MCF 10A (cell line): Measurements from ENCODE around the gene LGR5. TPM values are rescaled to one million over a fixed set of nuclear protein-coding genes. Genes with fewer than 3 reads are reported as not detected.

Source experiments
- BruUV-seq: library from RNA; stranded (reverse); fragments of 400-500 nt; replicated peaks from 2 replicates; lab custom pipeline; 2021; lab: Mats Ljungman, UMichigan
- CTCF ChIA-PET: fragments of 300-600 bp; sonication (Branson Sonifier 250); formaldehyde crosslinking; extraction: SDS; loops from one replicate; lab custom pipeline; 2021; ENCODE audit warnings: antibody characterized with exemption, inconsistent platforms; lab: Yijun Ruan, JAX
- POLR2A ChIA-PET: fragments of 300-600, 350-650 bp; sonication (Branson Sonifier 250); formaldehyde crosslinking; extraction: SDS; loops from one replicate; lab custom pipeline; 2020; ENCODE audit warnings: antibody characterized with exemption, inconsistent platforms; lab: Yijun Ruan, JAX
- DNase-seq: peaks from one replicate; pipeline ENCODE4 v3.0.0-alpha.2; 2018; ENCODE audit not compliant: unreplicated experiment
- H3K27ac Mint-ChIP-seq: one replicate; pipeline ENCODE4 v1.8.0; 2022; ENCODE audit warnings: mild to moderate bottlenecking, low read depth, mixed read lengths; ENCODE audit not compliant: unreplicated experiment
- H3K27me3 Mint-ChIP-seq: one replicate; pipeline ENCODE4 v1.8.0; 2022; ENCODE audit warnings: mixed read lengths; ENCODE audit not compliant: insufficient read depth, unreplicated experiment
- H3K36me3 Mint-ChIP-seq: one replicate; pipeline ENCODE4 v1.8.0; 2022; ENCODE audit warnings: mild to moderate bottlenecking, moderate library complexity, mixed read lengths; ENCODE audit not compliant: insufficient read depth, unreplicated experiment
- H3K4me1 Mint-ChIP-seq: one replicate; pipeline ENCODE4 v1.8.0; 2022; ENCODE audit warnings: mixed read lengths; ENCODE audit not compliant: insufficient read depth, unreplicated experiment
- H3K4me3 Mint-ChIP-seq: one replicate; pipeline ENCODE4 v1.8.0; 2022; ENCODE audit warnings: mild to moderate bottlenecking, moderate library complexity, mixed read lengths; ENCODE audit not compliant: unreplicated experiment
- H3K9me3 Mint-ChIP-seq: one replicate; pipeline ENCODE4 v1.8.0; 2022; ENCODE audit warnings: mixed read lengths; ENCODE audit not compliant: unreplicated experiment
- CTCF ChIP-seq: fragments of 200-600 bp; IDR thresholded peaks from one replicate; pipeline ENCODE4 v1.8.0; 2022; ENCODE audit warnings: antibody characterized with exemption, mild to moderate bottlenecking; ENCODE audit not compliant: unreplicated experiment
- intact Hi-C: fragments of 100-400 bp; cut with micrococcal nuclease; formaldehyde crosslinking; loops from 2 replicates; pipeline ENCODE4 v1.14.1; 2022
- total RNA-seq: library from RNA; stranded (reverse); gene quantifications from 2 replicates; pipeline ENCODE4 v1.2.3, GENCODE V29; 2022

Gene LGR5
- total RNA-seq, 1 experiment from 2014 or later: not detected

DNA sequence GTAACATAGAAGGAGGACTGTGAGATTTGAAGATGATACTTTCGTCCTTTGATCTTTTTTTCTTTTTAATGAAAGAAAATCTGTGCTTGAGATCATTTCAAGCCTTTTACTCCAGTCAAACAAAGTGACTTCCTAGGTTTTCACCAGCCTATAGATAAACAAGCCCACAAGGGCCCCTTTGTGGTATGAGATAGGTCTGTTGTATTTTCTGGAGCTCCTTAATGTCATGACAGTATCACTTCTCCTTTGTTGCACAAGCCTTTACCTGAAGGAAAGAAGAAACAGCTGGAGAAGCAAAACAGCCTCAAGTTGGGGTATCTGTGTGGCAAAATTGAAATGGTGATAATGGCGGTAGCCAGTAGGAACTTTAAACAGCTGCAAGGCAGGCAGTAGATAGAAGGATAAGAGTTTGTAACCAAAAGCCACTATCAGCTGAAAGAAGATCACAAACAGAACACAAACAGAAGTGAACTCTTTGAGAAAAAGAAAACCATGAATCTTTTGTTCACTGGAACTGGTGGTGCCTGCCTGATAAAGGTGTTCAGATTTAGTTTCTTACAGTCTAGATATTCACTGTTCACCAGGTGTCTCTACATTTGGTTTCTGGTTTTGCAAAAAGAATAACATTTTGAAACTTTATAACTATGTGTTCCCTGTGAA is 96.8 kb downstream of the LGR5 start:
- no peaks in the 10 kb centered on the region for H3K4me1 Mint-ChIP-seq
- no TSS peak for BruUV-seq
- H3K4me3 Mint-ChIP-seq: no peak overlapping the region
- no peaks in the 10 kb centered on the region for H3K27me3 Mint-ChIP-seq
- TF ChIP-seq CTCF: no peak
- intact Hi-C loops: no loop called here
- no peak for DNase-seq
- POLR2A ChIA-PET: no interaction called here
- no peaks in the 10 kb centered on the region for H3K9me3 Mint-ChIP-seq
- CTCF ChIA-PET: interaction anchor here (0.6 to 1.8 kb wide), 3 partner anchors 13 to 121 kb away, joined by 4 to 6 read pairs (median 4); no protein-coding TSS in a partner anchor
- H3K27ac Mint-ChIP-seq: no peak overlapping the region
- no peaks in the 10 kb centered on the region for H3K36me3 Mint-ChIP-seq

- TF ChIP-seq CTCF: no peak
These were observed 97.5 kb downstream of the LGR5 start for GRCh38 chr12:71536939-71537622.

GRCh38 chr12:71538807-71539206 is 99.2 kb downstream of the LGR5 start:
- Mint-ChIP-seq H3K36me3 (no peaks in the 10 kb centered on the region), H3K4me3 (no peak overlapping the region), H3K27me3 (no peaks in the 10 kb centered on the region), H3K9me3 (no peaks in the 10 kb centered on the region), H3K27ac (no peak overlapping the region), H3K4me1 (no peaks in the 10 kb centered on the region)
- BruUV-seq: no TSS peak
- DNase-seq: no peak
- no peak for TF ChIP-seq CTCF
- POLR2A ChIA-PET: no interaction called here
- intact Hi-C loops: no loop called here
- CTCF ChIA-PET: interaction anchor here (0.6 to 1.5 kb wide), 3 partner anchors 12 to 123 kb away, joined by 4 to 7 read pairs (median 4); no protein-coding TSS in a partner anchor

More at GRCh38 chr12:71536939-71537622, 97.5 kb downstream of the LGR5 start:
- no TSS peak for BruUV-seq
- ChIA-PET CTCF (interaction anchor here (0.6 to 1.8 kb wide), 4 partner anchors 12 to 121 kb away, joined by 4 to 6 read pairs (median 4); no protein-coding TSS in a partner anchor), POLR2A (no interaction called here)
- H3K9me3 Mint-ChIP-seq: no peaks in the 10 kb centered on the region
- no peak for DNase-seq
- intact Hi-C loops: no loop called here
- H3K4me1 Mint-ChIP-seq: no peaks in the 10 kb centered on the region
- no peaks in the 10 kb centered on the region for H3K27me3 Mint-ChIP-seq
- H3K4me3 Mint-ChIP-seq: no peak overlapping the region
- H3K27ac Mint-ChIP-seq: no peak overlapping the region
- H3K36me3 Mint-ChIP-seq: no peaks in the 10 kb centered on the region

GRCh38 chr12:71541583-71541982 is 102.0 kb downstream of the LGR5 start:
- BruUV-seq: no TSS peak
- Mint-ChIP-seq H3K9me3 (no peaks in the 10 kb centered on the region), H3K4me1 (no peaks in the 10 kb centered on the region), H3K27ac (no peak overlapping the region), H3K27me3 (no peaks in the 10 kb centered on the region), H3K36me3 (no peaks in the 10 kb centered on the region), H3K4me3 (no peak overlapping the region)
- POLR2A ChIA-PET: no interaction called here
- CTCF ChIA-PET: interaction anchor here (1.2 kb wide), 1 partner anchor 9 kb away, joined by 4 read pairs; no protein-coding TSS in a partner anchor
- intact Hi-C loops: no loop called here
- DNase-seq: no peak
- TF ChIP-seq CTCF: no peak
